OCI-LY7 (cell line): Measurements from ENCODE around the gene PHACTR2. TPM values are rescaled to one million over a fixed set of nuclear protein-coding genes. Genes with fewer than 3 reads are reported as not detected.

Experiments used
- BruUV-seq: library from RNA; stranded (reverse); fragments of 400-500 nt; replicated peaks from 2 replicates; lab custom pipeline; 2021; lab: Mats Ljungman, UMichigan
- CTCF ChIA-PET: fragments of 300-600 bp; sonication (Branson Sonifier 250); formaldehyde crosslinking; loops from one replicate; lab custom pipeline; 2022; ENCODE audit warnings: antibody characterized with exemption; ENCODE audit not compliant: unreplicated experiment; lab: Charles Lee
- POLR2A ChIA-PET: fragments of 300-600 bp; sonication (Branson Sonifier 250); formaldehyde crosslinking; loops from one replicate; lab custom pipeline; 2022; ENCODE audit warnings: antibody characterized with exemption; lab: Charles Lee
- DNase-seq: peaks from one replicate; pipeline ENCODE4 v3.0.0-alpha.2; 2015; ENCODE audit warnings: low spot score
- H2AFZ ChIP-seq: fragments of 200-600 bp; sonication (generic), shearing (Covaris generic); 2 replicates; pipeline ENCODE4 v1.6.1; 2014; ENCODE audit warnings: mild to moderate bottlenecking, antibody characterized with exemption, low read length, moderate library complexity
- H3K27ac ChIP-seq: fragments of 200-600 bp; sonication (generic); 2 replicates; pipeline ENCODE4 v1.5.1; 2014; ENCODE audit warnings: mixed run types, low read depth, mild to moderate bottlenecking, moderate library complexity, low read length, inconsistent platforms; ENCODE audit not compliant: poor library complexity, severe bottlenecking
- H3K36me3 ChIP-seq: fragments of 200-600 bp; sonication (generic); 2 replicates; pipeline ENCODE4 v1.6.1; 2014; ENCODE audit warnings: mild to moderate bottlenecking, antibody characterized with exemption, low read length, moderate library complexity, mixed read lengths; ENCODE audit not compliant: insufficient read depth
- H3K4me1 ChIP-seq: fragments of 200-600 bp; sonication (generic); 2 replicates; pipeline ENCODE4 v1.5.1; 2014; ENCODE audit warnings: mild to moderate bottlenecking, low read length; ENCODE audit not compliant: insufficient read depth, poor library complexity, severe bottlenecking
- H3K4me2 ChIP-seq: fragments of 200-600 bp; sonication (generic); 2 replicates; pipeline ENCODE4 v1.6.1; 2014; ENCODE audit warnings: mild to moderate bottlenecking, low read length
- H3K4me3 ChIP-seq: fragments of 200-600 bp; sonication (generic); 2 replicates; pipeline ENCODE4 v1.5.1; 2014; ENCODE audit warnings: mild to moderate bottlenecking, low read depth, low read length; ENCODE audit not compliant: poor library complexity, severe bottlenecking
- H3K79me2 ChIP-seq: fragments of 200-600 bp; sonication (generic); 2 replicates; pipeline ENCODE4 v1.6.1; 2016; ENCODE audit warnings: low read depth, mild to moderate bottlenecking, low read length, moderate library complexity, mixed read lengths; ENCODE audit not compliant: insufficient read depth
- H3K9me2 ChIP-seq: fragments of 200-600 bp; sonication (generic); 2 replicates; pipeline ENCODE4 v1.6.1; 2016; ENCODE audit warnings: mild to moderate bottlenecking, low read length, mixed read lengths; ENCODE audit not compliant: insufficient read depth
- H3K9me3 ChIP-seq: fragments of 200-600 bp; sonication (generic); 2 replicates; pipeline ENCODE4 v1.6.1; 2014; ENCODE audit warnings: mild to moderate bottlenecking, mixed run types, low read length, mixed read lengths
- H4K20me1 ChIP-seq: fragments of 200-600 bp; sonication (generic); 2 replicates; pipeline ENCODE4 v1.6.1; 2014; ENCODE audit warnings: mild to moderate bottlenecking, antibody characterized with exemption, low read length, moderate library complexity, mixed read lengths; ENCODE audit not compliant: insufficient read depth
- CTCF ChIP-seq: fragments of 200-600 bp; sonication (generic); conservative IDR thresholded peaks from 2 replicates; pipeline ENCODE4 v1.5.1; 2014; ENCODE audit warnings: mild to moderate bottlenecking, antibody characterized with exemption, low read length, moderate library complexity, mixed read lengths
- EZH2phosphoT487 ChIP-seq: fragments of 200-600 bp; sonication (generic); IDR thresholded peaks from 2 replicates; pipeline ENCODE4 v1.6.1; 2018; ENCODE audit warnings: low read depth, borderline replicate concordance, mild to moderate bottlenecking, mixed run types, antibody characterized with exemption, low read length, moderate library complexity, mixed read lengths
- intact Hi-C: fragments of 100-400 bp; cut with micrococcal nuclease; formaldehyde crosslinking; loops from one replicate; pipeline ENCODE4 v1.10.0; 2022; ENCODE audit not compliant: unreplicated experiment
- total RNA-seq, 2 experiments: library from RNA; depleted of rRNA in 1 of 2; stranded (reverse); fragments of >200 nt in 1 of 2; shearing (Covaris generic) in 1 of 2; gene quantifications; 2 replicates each; pipeline ENCODE4 v1.2.3, GENCODE V29; 2014 to 2022

The PHACTR2 gene
- total RNA-seq, 2 experiments from 2014 or later, result 0.06 to 5.4 TPM

- Histone ChIP-seq H3K79me2 (no peaks in the 10 kb centered on the region), H3K9me2 (peaks cover 5% of the 10 kb centered on the region; the same call in 1 of the 2 replicates), H3K9me3 (no peaks in the 10 kb centered on the region), H3K4me2 (no peak overlapping the region), H3K36me3 (no peaks in the 10 kb centered on the region), H2AFZ (no peak overlapping the region), H3K27ac (no peak overlapping the region), H4K20me1 (no peaks in the 10 kb centered on the region), H3K4me3 (no peak overlapping the region), H3K4me1 (peaks cover 4% of the 10 kb centered on the region)
- TF ChIP-seq EZH2phosphoT487, result no peak
- TF ChIP-seq CTCF, result no peak
- no TSS peak for BruUV-seq
- ChIA-PET CTCF (no interaction called here), POLR2A (interaction anchor here (0.7 kb wide), 1 partner anchor 250 kb away, joined by 3 read pairs; no protein-coding TSS in a partner anchor)
- DNase-seq, result no peak
- intact Hi-C loops, result no loop called here
These were observed 47.1 kb downstream of the PHACTR2 start for GRCh38 chr6:143724876-143725275.

- no peaks in the 10 kb centered on the region for H3K9me3 ChIP-seq
- H3K27ac ChIP-seq, result no peak overlapping the region
- intact Hi-C loops, result no loop called here
- H3K79me2 ChIP-seq, result no peaks in the 10 kb centered on the region
- no peak overlapping the region for H2AFZ ChIP-seq
- POLR2A ChIA-PET, result no interaction called here
- H4K20me1 ChIP-seq, result no peaks in the 10 kb centered on the region
- no TSS peak for BruUV-seq
- H3K36me3 ChIP-seq, result no peaks in the 10 kb centered on the region
- TF ChIP-seq CTCF (no peak), EZH2phosphoT487 (no peak)
- no peak overlapping the region for H3K4me3 ChIP-seq
- no peak for DNase-seq
- peaks cover 5% of the 10 kb centered on the region; the same call in 1 of the 2 replicates for H3K9me2 ChIP-seq
- no peak overlapping the region for H3K4me2 ChIP-seq
- H3K4me1 ChIP-seq, result peaks cover 4% of the 10 kb centered on the region
- CTCF ChIA-PET, result no interaction called here
These were observed 48.4 kb downstream of the PHACTR2 start for GRCh38 chr6:143726015-143726647.

- Histone ChIP-seq H3K36me3 (no peaks in the 10 kb centered on the region), H3K4me1 (peaks cover 4% of the 10 kb centered on the region), H4K20me1 (no peaks in the 10 kb centered on the region), H3K9me3 (no peaks in the 10 kb centered on the region), H3K4me3 (no peak overlapping the region), H2AFZ (no peak overlapping the region), H3K27ac (no peak overlapping the region), H3K4me2 (no peak overlapping the region), H3K9me2 (peaks cover 5% of the 10 kb centered on the region; the same call in 1 of the 2 replicates), H3K79me2 (no peaks in the 10 kb centered on the region)
- ChIA-PET POLR2A (no interaction called here), CTCF (no interaction called here)
- DNase-seq, result no peak
- TF ChIP-seq EZH2phosphoT487 (no peak), CTCF (no peak)
- intact Hi-C loops, result no loop called here
- no TSS peak for BruUV-seq
These were observed 49.3 kb downstream of the PHACTR2 start for GRCh38 chr6:143727035-143727434.
